Posterior vena cava (tissue), 2 donors: ENCODE data around the gene ARID5A. TPM values are rescaled to one million over a fixed set of nuclear protein-coding genes. Genes with fewer than 3 reads are reported as not detected.
"Not testable (repeated sequence)": the region's sequence is repeated elsewhere in the genome, so short reads cannot be mapped to it uniquely, and the experiment has no call there.

Experiments
- DNase-seq: peaks from one replicate; pipeline ENCODE4 v3.0.0-alpha.2; 2020; ENCODE audit warnings: low spot score
- intact Hi-C, 2 donors: fragments of 100-400 bp; cut with DNase I; formaldehyde crosslinking; loops; one replicate each; pipeline versions ENCODE4 v1.14.1 to v1.14.2; 2022 to 2023
- total RNA-seq, 2 donors: library from RNA; stranded (reverse); fragmentation: NEBNext Ultra II Directional; extraction: Animal tissue kit (Norgen Biotek cat#: 25700); gene quantifications; one replicate each; pipeline ENCODE4 v1.2.1, GENCODE V29; 2021
- donor health status: DM: yes; HTN: yes; CAD: no.
- donor health status: DM: yes; HTN: yes; CAD: no.

Gene ARID5A
- total RNA-seq, 2 donors from 2014 or later = 67.4 to 179 TPM

DNA sequence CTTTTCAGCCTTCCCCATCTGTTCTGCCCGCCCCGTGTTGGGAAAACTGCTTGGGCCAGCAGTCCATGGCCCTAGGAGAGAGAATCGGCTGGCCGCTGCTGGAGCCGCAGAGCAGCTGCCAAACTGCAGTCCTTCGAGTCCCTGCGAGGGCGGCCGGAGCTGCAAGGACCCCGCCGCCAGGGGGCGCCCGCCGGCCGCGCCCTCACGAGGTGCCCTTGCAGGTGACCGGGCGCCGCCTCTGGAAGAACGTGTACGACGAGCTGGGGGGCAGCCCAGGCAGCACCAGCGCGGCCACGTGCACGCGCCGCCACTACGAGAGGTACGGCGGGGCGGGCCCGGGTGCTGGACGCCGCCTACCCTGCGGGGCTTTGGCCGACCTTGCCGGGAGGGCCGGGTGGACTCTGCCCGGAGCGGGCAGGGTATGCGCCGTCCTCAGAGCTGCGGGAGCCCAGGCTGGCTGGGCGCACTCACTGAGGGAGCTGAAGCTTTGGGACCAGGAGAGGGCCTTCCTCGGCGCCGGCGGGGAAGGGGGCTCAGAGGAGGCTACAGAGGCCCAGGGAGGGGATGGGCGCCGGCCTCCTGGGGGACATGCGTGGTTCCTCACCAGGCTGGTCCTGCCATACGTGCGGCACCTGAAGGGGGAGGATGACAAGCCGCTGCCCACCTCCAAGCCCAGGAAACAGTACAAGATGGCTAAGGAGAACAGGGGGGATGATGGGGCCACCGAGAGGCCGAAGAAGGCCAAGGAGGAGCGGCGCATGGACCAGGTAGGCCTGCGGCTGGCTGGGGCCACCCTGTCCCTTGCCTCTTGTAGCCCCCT lies 13.6 kb downstream of the ARID5A start:
- intact Hi-C loops = no loop called here
- DNase-seq = peak; percentile 80

DNA sequence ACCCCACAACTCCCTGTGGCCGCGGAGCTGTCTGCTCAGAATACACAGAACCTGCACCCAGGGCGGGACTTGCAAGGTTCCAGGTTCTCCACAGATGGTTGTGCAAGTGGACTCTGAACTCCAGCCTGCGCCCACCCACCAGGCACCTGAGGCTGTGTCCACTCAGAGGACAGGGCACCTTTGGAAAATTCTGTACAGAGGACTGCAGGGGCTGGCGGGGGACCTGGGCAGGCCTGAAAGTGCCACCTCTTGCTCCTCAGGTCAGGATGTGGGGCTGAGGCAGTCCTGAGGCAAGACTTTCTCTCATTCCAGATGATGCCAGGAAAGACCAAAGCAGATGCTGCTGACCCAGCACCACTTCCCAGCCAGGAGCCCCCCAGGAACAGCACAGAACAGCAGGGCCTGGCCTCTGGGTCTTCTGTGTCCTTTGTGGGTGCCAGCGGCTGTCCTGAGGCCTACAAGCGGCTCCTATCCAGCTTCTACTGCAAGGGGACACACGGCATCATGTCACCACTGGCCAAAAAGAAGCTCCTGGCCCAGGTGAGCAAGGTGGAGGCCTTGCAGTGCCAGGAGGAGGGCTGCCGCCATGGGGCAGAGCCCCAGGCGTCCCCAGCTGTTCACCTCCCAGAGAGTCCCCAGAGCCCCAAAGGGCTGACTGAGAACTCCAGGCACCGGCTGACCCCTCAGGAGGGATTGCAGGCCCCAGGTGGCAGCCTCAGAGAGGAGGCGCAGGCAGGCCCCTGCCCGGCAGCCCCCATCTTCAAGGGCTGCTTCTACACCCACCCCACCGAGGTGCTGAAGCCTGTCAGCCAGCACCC lies 14.4 kb downstream of the ARID5A start:
- intact Hi-C loops = no loop called here
- peak; percentile 62 for DNase-seq

DNA sequence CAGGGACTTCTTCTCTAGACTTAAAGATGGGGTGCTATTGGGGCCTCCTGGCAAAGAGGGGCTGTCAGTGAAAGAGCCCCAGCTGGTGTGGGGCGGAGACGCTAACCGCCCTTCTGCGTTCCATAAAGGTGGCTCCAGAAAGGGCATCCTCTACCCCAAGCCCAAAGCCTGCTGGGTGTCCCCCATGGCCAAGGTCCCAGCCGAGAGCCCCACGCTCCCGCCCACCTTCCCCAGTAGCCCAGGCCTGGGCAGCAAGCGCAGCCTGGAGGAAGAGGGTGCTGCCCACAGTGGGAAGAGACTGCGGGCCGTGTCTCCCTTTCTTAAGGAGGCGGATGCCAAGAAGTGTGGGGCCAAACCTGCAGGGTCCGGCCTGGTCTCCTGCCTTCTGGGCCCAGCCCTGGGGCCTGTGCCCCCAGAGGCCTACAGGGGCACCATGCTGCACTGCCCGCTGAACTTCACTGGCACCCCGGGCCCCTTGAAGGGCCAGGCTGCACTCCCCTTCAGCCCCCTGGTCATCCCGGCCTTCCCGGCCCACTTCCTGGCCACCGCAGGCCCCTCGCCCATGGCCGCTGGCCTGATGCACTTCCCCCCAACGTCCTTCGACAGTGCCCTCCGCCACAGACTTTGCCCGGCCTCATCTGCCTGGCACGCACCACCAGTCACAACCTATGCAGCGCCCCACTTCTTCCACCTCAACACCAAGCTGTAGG lies 15.2 kb downstream of the ARID5A start:
- peak; percentile 79 for DNase-seq
- intact Hi-C loops = no loop called here

DNA sequence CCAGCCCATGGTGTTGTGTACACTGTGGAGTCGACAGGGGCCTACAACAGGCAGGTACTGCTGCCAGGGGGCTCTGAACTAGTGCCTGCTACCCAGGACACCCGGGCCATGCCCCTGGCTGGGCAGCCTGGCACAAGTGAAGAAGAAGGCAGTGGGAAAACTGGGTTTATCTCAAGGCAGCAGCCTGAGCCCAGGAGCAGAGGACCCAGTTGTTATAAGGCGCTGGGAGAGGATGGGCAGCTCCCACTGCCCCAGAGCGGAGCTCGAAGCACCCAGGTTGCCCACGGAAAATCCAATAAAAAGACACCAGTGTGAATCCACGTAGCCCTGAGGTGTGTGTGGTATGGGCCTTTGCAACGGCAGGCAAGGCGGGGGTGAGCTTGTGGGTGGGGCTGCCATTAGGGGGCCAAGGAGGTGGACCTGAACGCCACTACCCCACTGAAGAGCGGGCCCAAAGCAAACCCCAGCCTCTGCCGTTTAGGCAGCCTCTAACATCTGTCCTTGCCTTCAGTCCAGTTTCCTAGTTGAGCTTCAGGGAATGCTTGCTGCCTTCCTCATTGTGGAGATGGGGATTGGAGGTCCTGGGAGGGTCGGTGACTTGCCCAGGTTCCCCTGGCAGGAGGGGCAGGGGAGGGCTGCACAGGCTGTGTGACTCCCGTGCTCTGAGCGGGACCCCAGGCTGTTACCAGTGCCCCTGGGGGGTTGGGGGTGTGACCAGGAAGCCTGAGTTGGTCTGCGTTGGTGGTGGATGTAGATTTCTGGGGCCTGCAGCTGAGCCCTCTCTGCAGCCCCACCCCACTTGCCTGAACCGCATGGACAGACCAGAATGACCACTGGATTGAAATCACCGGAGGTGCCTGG lies 16.0 kb downstream of the ARID5A start:
- intact Hi-C loops = no loop called here

DNA sequence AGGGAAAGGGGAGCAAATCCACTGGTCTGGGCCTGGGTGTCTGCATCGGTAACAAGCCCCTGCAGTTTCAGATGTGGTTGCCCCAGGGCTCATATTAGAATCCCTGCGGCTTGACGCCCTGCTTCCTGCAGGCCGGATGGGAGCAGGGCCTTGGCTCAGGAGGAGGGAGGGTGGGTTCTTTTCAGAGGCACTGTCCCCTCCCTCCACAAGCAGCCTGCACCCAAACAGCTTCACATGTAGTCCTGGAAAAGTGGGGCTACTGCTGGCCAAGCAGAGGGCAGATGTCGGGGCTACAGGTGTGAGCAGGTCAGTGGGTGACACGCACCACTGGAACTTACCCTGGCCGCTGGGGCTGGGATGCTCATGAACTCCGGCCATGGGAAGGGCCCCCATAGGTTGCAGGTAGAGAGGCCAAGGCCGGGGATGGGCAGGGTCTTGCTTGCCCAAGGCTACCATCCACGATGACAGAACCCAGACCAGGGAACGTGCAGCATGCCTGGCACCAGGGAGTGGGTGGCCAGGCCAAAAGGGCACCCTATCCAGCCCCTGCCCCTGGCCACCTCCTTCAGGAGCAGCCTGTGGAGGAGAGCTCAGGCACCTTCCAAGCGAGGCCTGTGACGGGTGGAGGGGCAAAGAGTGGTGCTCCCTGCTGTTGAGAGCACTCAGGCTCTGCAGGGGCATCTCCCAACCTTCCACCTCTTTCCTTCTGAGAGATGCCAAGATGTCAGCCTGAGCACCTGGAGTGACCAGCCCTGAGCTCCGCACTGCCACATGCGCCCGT lies 16.8 kb downstream of the ARID5A start:
- no peak for DNase-seq
- intact Hi-C loops = no loop called here

More for the DNA sequence above, 16.0 kb downstream of the ARID5A start:
- DNase-seq = no peak

DNA sequence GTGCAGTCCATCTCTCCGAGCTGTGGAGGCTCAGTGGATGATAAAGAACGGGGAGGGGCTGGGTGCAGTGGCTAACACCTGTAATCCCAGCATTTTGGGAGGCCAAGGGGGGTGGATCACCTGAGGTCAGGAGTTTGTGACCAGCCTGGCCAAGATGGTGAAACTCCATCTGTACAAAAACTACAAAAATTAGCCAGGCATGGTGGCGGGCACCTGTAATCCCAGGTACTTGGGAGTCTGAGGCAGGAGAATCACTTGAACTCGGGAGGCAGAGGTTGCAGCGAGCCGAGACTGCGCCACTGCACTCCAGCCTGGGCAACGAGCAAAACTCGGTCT lies 17.4 kb downstream of the ARID5A start:
- intact Hi-C loops = not testable (repeated sequence)

DNA sequence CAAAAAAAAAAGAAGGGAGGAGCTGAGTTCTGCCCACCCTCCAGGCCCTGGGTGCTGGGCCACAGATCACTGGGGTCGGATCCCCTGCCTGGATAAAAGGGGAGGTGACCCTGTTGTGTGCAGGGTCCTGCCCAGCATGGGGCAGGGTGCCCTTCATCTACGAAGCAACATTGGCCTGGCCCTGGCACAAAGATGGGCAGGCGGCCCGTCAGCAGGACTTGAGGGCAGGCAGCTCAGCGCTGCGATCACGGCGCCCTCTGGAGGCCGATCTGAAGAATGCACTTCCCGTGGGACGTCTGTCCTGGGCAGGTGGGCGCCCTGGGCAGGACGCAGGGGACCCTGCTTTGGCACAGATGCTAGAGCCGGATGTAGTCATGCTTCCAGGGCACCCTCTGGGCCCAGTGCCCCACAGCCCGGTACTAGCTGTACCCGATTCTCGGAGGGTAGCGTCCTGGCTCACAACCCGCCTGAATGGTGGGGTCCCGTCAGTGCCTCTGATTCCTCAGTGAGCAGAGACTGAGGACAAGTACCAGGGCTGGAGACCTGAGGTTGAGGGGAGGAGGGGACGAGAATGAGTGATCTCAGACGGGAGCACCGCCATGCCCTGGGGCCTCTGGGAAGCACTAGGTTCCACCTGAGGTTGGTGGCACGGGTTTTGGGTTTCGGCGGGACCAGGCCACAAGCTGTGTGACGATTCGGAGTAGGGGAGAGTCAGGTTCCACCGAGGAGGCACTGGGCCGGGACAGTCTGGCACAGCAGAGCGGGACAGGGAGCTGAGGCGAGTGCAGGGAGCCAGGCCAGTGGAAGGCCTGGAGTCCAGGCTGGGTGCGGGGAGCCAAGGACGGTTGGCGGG lies 18.0 kb downstream of the ARID5A start:
- peak; percentile 95 for DNase-seq
- intact Hi-C loops = no loop called here

More for the DNA sequence above, 17.4 kb downstream of the ARID5A start:
- not testable (repeated sequence) for DNase-seq

DNA sequence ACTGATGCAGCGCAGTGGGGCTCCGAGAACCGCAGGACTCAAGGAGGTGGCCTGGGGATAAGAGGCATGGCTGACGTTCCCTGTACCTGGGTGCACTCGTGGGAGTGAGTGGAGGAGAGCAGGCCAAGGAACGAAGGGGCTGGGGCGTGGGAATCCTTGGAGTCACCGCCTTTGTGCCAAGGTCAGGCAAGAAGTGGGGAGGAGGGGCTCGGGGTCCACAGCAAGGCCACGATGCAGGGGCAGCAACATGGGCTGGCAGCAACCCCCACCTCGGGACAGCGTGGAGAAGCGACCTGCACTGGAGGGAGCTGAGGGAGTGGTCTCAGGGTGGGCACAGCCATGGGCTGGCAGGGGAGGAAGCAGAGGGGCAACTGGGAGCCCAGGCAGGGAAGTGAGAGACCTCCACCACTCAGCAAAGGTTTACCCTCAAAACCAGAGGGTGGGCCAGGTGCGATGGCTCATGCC lies 18.6 kb downstream of the ARID5A start:
- intact Hi-C loops = no loop called here

DNA sequence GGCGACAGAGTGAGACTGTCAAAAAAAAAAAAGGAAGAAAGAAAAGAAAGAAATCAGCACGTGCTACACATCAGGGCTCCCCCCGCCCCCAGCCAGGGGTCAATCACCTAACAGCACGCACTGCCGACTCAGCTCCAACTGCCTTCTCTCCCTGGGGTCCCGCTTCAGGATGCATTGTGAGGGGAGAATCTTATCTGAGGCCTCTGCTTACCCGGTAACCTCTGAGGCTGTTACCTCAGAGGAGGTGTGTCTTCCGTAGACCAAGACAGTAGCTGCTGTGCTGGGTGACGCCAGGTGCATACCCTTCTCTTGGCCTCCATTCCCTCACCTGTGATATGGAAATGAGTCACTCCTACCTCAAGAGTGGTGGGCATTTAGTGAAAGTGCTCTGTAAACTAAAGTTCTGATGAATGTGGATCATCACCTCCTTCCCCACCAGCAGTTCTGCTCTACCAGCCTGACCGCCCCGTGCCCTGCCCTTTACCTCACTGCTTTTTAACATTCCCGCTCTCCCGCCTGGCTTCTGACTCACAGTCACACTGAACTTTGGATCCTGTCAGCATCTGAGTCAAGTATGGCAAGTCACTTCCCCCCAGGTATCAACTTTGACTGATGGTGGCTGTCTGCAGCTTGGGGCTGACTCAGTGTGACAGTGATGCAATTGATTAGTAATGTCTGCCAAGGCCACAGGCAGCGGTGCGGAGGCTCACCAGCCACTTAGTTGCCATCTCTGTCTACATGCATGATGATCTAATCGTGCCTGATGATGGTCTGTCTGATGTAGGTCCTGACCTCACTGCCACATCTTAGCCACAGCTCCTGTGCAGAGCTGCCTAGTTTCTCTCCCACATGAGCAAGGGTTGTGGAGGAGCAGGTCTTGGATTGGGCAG lies 20.1 kb downstream of the ARID5A start:
- intact Hi-C loops = no loop called here
- DNase-seq = no peak

More for the DNA sequence above, 18.6 kb downstream of the ARID5A start:
- DNase-seq = no peak

DNA sequence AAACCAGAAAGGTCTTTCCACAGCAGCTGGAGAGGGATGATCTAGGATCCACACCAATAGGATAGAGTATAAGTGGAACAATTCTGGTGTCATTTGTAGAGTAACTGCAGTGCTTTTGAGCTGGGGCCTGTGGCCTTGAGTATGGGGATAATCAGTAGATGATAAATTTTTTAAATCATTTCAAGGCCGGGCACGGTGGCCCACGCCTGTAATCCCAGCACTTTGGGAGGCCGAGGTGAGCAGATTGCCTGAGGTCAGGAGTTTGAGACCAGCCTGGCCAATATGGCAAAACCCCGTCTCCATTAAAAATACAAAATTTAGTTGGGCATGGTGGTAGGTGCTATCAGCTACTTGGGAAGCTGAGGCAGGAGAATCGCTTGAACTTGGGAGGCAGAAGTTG lies 20.9 kb downstream of the ARID5A start:
- intact Hi-C loops, DNase-seq: not testable (repeated sequence)

DNA sequence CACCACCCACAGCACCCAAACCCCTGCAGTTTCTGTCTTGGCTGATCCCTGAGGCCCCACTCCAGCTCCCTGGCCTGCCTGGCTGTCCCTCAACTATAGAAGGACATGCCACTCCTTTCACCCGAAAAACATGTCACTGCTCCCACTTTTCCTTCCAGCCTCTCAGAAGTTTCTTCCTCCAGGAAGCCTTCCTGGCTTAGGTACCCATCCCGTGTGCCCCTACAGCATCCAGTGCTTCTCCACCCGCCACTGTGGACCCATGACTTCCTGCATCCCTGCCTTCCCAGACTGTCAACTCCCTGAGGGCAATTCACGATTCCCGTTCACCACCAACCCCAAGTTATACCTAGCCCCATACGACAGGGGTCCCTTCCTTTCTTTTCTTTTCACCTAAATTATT lies 21.5 kb downstream of the ARID5A start:
- no peak for DNase-seq
- intact Hi-C loops = no loop called here

DNA sequence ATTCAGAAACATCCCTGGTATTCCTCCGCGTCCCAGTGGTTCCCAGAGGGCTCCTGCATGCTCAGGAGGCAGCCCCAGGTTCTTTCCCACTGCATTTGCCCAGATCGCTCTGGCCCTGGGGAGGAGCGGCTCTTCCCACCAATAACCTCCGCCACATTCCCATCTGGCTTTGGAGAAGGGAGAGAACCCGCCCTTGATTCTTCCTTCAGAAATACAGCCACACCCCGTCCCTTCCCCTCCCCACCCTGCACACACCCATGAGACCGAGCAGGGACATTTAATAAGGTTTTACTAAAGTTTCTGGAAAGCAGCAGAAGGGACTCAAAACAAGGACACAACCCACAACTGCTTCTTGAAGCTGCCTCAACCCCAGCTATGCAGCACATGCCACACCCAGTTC lies 21.9 kb downstream of the ARID5A start:
- no peak for DNase-seq
- intact Hi-C loops = no loop called here

DNA sequence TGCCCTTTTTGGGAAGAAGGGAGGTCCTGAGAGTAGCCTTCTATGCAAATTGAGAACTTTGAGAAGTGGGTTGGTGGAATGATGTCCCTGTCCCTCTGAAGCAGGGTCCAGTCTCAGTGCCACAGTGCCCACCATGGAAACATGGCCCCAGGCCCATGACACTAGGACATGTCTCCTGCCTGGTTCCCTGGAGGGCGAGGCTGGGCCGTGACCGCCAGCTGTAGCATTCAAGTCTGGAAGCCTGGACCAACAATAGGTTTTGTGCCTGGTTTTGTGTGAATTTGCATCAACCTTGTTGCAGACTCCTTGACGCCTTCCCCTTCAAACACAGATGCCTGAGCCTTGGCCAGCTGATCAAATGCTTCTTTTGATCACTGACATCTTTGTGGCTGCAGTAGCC lies 27.5 kb downstream of the ARID5A start:
- intact Hi-C loops = no loop called here

DNA sequence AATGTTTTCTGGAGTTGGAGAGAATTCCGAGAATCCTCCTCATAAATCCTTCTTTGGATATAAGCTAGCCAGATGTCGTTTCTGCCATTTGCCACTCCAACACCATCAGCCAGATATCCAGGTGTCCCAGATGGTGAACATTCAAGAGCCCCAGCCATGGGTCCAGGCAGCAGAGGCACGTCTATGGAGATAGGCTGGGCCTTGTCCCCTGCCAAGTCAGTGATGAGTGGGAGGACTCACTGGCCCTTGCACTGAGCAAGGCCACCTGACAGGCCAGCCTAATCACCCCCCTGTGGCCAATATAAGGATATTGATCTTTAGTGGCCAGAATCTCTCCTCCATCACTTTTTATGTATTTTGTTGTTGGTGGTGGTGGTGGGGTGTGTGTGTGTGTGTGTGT lies 28.0 kb downstream of the ARID5A start:
- intact Hi-C loops = no loop called here
- no peak for DNase-seq

More for the DNA sequence above, 27.5 kb downstream of the ARID5A start:
- no peak for DNase-seq

DNA sequence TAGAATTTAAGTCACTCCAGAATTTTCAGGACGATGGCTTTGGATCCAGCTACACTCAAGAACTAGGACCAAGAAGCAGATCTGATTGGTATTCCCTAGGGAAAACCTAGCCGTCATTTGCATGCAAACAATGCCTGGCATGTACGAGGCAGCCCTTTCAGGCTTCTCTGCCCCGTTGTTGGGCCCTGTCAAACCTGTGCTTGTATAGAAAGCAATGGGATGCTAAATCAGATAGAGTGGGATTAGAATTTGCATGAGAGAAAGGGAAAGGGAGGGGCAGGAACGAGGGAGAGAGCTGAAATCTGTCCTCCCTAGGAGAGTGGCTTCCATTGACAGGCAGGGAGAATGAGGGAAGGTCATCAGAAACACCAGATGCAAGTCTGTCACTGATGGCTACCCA lies 28.6 kb downstream of the ARID5A start:
- intact Hi-C loops = no loop called here
- no peak for DNase-seq

DNA sequence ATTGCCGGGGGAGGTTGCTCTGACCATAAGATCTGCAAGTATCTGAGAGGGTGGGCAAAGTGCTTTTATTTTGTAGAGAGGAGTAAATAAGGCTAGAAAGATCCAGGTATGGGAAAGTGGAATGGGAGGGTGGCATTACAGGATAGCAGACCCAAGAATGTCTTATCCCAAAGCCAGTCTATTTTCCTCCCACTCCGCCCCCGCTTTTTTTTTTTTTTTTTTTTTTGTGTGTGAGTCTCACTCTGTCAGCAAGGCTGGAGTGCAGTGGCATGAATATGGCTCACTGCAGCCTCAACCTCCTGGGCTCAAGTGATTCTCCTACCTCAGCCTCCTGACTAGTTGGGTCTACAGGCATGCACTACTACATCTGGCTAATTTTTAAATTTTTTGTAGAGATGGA lies 31.5 kb downstream of the ARID5A start:
- intact Hi-C loops = no loop called here
- no peak for DNase-seq
